Type B pancreatic cell (in vitro differentiated cells): Measurements from ENCODE around the gene WBP1L. TPM values are rescaled to one million over a fixed set of nuclear protein-coding genes. Genes with fewer than 3 reads are reported as not detected.

ENCODE experiments used
- DNase-seq: peaks from one replicate; pipeline ENCODE4 v3.0.0; 2021; ENCODE audit warnings: mixed read lengths; ENCODE audit not compliant: unreplicated experiment; ENCODE audit errors: extremely low spot score
- H3K27ac Mint-ChIP-seq: 2 replicates; pipeline ENCODE4 v1.8.0; 2021; ENCODE audit warnings: mild to moderate bottlenecking, mixed read lengths
- H3K27me3 Mint-ChIP-seq: 2 replicates; pipeline ENCODE4 v1.8.0; 2021; ENCODE audit warnings: mixed read lengths
- H3K36me3 Mint-ChIP-seq: 2 replicates; pipeline ENCODE4 v1.8.0; 2021; ENCODE audit warnings: mixed read lengths
- H3K4me1 Mint-ChIP-seq: one replicate; pipeline ENCODE4 v1.8.0; 2021; ENCODE audit warnings: mixed read lengths; ENCODE audit not compliant: unreplicated experiment
- H3K4me3 Mint-ChIP-seq: 2 replicates; pipeline ENCODE4 v1.8.0; 2021; ENCODE audit warnings: mild to moderate bottlenecking, mixed read lengths
- H3K9me3 Mint-ChIP-seq: 2 replicates; pipeline ENCODE4 v1.8.0; 2021; ENCODE audit warnings: mixed read lengths
- total RNA-seq: library from RNA; stranded (reverse); gene quantifications from 2 replicates; pipeline ENCODE4 v1.2.1, GENCODE V29; 2021; ENCODE audit warnings: low replicate concordance
- TF ChIP-seq, protein P1 (sequence below): fragments of 200-600 bp; sonication (generic); conservative IDR thresholded peaks from 2 replicates; pipeline ENCODE4 v1.5.0; 2021; ENCODE audit warnings: antibody characterized with exemption, mild to moderate bottlenecking

The WBP1L gene
- total RNA-seq, 1 donor from 2014 or later: 40.3 TPM

DNA sequence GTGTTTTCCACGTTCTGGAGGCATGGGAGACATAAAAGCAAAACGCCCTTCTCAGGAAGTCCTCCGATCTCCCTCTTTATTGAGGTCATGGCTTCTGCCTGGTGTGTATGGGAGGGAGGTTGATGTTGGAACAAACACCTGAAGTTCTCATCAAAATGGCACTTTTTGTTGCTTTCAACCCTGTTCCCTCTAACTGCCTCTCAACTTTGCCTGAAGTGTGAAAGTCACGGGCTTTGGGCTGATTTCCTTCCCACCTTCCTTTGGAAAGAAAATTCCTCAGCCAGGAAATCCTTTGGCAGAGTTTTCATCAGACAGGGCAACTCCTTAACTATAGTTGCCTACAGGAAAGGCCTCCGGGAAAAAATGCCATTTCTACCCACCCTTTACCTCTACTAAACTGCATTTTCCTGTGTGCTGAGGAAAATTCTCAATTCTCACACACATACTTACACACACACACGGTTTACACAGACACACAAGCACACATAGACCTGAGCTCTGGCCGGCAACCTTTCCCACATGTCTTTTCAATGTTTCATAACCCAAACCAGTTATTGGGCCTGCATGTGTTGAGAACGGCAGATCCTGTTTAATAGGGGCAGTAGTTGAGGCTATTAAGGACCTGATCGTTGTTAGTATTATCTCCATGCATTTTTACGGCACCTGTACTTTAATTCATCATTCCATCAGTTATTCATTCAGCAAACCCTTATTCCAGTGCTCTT is 57.0 kb downstream of the WBP1L start:
- TF ChIP-seq, protein P1, sequence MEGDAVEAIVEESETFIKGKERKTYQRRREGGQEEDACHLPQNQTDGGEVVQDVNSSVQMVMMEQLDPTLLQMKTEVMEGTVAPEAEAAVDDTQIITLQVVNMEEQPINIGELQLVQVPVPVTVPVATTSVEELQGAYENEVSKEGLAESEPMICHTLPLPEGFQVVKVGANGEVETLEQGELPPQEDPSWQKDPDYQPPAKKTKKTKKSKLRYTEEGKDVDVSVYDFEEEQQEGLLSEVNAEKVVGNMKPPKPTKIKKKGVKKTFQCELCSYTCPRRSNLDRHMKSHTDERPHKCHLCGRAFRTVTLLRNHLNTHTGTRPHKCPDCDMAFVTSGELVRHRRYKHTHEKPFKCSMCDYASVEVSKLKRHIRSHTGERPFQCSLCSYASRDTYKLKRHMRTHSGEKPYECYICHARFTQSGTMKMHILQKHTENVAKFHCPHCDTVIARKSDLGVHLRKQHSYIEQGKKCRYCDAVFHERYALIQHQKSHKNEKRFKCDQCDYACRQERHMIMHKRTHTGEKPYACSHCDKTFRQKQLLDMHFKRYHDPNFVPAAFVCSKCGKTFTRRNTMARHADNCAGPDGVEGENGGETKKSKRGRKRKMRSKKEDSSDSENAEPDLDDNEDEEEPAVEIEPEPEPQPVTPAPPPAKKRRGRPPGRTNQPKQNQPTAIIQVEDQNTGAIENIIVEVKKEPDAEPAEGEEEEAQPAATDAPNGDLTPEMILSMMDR: no peak
- Mint-ChIP-seq H3K27me3 (no peaks in the 10 kb centered on the region), H3K9me3 (peaks cover 3% of the 10 kb centered on the region), H3K36me3 (peaks cover 17% of the 10 kb centered on the region), H3K4me3 (peak overlapping the region; percentile 42), H3K27ac (peak overlapping the region; percentile 59), H3K4me1 (peaks cover 37% of the 10 kb centered on the region)
- DNase-seq: no peak

DNA sequence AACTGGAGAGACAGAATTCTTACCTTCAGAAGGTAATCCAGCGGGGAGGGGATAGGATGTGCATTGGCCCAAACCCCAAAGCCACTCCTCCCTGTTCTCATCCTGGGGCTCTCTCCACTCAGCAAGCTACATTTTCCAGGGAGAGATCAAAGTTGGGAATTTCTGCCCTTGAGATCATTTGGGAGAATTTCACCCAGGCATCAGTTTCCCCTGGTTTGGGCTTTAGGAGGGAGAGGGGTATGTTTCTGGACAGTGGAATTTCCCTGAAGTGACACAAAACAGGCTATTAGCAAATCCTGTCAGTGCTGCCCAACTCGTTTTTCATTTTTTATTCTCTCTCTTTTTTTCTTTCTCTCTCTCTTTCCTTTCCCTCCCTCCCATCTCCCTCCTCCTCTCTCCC is 57.7 kb downstream of the WBP1L start:
- H3K27ac Mint-ChIP-seq: peak overlapping the region; percentile 59
- H3K27me3 Mint-ChIP-seq: no peaks in the 10 kb centered on the region
- no peak for DNase-seq
- peak overlapping the region; percentile 42 for H3K4me3 Mint-ChIP-seq
- peaks cover 17% of the 10 kb centered on the region for H3K36me3 Mint-ChIP-seq
- peaks cover 40% of the 10 kb centered on the region for H3K4me1 Mint-ChIP-seq
- peaks cover 3% of the 10 kb centered on the region for H3K9me3 Mint-ChIP-seq
- TF ChIP-seq, protein P1: no peak

DNA sequence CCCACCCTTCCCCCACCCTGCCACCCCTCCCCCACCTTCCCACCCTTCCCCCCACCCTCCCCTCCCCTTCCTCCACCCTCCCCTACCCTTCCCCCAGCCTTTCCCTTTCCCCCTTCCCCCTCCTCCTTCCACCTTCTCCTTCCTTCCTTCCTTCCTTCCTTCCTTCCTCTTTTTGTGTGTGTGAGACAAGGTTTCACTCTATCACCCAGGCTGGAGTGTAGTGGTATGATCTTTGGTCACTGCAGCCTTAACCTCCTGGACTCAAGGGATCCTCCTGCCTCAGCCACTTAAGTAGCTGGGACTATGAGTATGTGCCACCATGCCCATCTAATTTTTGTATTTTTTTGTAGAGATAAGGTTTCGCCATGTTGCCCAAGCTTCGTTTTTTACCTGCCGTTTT is 58.2 kb downstream of the WBP1L start:
- H3K9me3 Mint-ChIP-seq: peaks cover 3% of the 10 kb centered on the region
- H3K36me3 Mint-ChIP-seq: peaks cover 21% of the 10 kb centered on the region
- H3K4me1 Mint-ChIP-seq: peaks cover 40% of the 10 kb centered on the region
- H3K27me3 Mint-ChIP-seq: no peaks in the 10 kb centered on the region
- TF ChIP-seq, protein P1: no peak
- peak overlapping the region; percentile 93 for H3K27ac Mint-ChIP-seq
- no peak for DNase-seq
- peak overlapping the region; percentile 18 for H3K4me3 Mint-ChIP-seq

DNA sequence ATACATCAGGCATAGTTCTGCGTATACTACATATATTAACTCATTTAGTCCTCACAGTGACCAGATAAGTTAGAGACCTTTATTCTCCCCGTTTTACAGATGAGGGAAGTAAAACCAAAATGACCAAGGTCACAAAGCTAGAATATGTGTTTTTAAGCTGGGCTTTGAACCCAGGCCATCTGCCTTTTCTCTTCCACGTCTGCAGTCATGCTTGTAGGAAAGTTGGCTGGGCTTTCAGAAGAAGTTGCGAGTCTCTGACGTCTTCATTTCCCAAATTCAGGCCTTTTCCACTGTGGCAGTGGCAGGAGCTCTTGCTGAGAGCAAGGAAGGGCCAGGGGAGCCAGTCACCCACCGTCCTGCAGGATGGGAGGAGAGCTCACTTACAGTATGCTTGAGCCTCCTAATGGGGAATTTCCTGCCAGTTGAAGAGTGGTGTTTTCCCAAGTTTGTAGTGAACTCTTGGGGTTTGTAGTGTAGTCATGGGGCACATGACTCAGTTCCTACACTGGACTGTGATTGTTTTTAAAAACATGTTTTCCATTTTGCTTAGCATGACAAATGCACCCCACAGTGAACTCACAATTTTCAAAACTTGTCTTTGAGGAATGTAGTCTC is 59.3 kb downstream of the WBP1L start:
- Mint-ChIP-seq H3K27ac (peak overlapping the region; percentile 93), H3K9me3 (peaks cover 3% of the 10 kb centered on the region), H3K4me1 (peaks cover 38% of the 10 kb centered on the region), H3K36me3 (peaks cover 21% of the 10 kb centered on the region), H3K27me3 (no peaks in the 10 kb centered on the region), H3K4me3 (peak overlapping the region; percentile 69)
- TF ChIP-seq, protein P1: no peak
- no peak for DNase-seq

DNA sequence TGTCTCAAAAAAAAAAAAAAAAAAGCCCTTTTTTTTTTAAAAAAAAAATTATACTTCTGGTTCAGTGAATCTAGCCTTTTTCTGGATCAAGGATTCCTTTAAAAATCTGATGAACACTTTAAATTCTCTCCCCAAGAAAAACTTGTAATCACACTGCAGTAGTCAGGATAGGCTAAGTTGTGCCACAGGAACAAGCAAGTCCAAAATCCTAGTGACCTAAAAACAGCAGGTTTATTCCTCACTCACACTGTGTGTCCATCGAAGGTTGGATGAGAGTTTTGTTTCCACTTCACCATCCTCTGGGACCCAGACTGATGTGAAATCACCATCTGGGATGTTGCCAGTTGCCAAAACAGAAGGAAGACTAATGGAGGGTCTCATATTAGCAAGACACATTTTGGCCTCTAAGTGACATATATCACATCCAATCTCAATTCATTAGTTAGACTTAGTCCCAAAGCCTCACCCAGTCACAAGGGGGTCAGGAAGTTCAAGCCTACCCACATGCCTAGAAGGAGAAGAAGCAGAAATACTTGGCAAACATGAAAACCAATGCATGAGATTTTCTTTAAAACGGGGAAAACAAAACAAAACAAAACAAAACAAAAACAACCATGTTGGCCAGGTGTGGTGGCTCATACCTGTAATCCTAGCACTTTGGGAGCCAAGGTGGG is 60.8 kb downstream of the WBP1L start:
- H3K4me3 Mint-ChIP-seq: no peak overlapping the region
- DNase-seq: no peak
- H3K27ac Mint-ChIP-seq: no peak overlapping the region
- TF ChIP-seq, protein P1: no peak
- H3K4me1 Mint-ChIP-seq: peaks cover 46% of the 10 kb centered on the region
- peaks cover 3% of the 10 kb centered on the region for H3K9me3 Mint-ChIP-seq
- H3K36me3 Mint-ChIP-seq: peaks cover 24% of the 10 kb centered on the region
- H3K27me3 Mint-ChIP-seq: no peaks in the 10 kb centered on the region
